Kidney (tissue), 22 donors: Measurements from ENCODE around the gene METTL15. TPM values are rescaled to one million over a fixed set of nuclear protein-coding genes. Genes with fewer than 3 reads are reported as not detected.

Experiments used
- DNase-seq, 5 donors: peaks; one replicate each; pipeline ENCODE4 v3.0.0-alpha.2; 2013 to 2020
- FAIRE-seq: peaks from 2 replicates; lab custom pipeline; 2012; peaks lifted over from hg19 to GRCh38; lab: Jason Lieb, UNC
- H3K27ac ChIP-seq, 2 donors: one replicate each; pipeline ENCODE4 v1.7.0; 2013; ENCODE audit warnings: low read depth in 2 of 2, low read length in 2 of 2, inconsistent platforms in 1 of 2
- H3K27me3 ChIP-seq: one replicate; pipeline ENCODE4 v1.7.1; 2013; ENCODE audit warnings: low read length, inconsistent platforms; ENCODE audit not compliant: control insufficient read depth, insufficient read depth
- H3K36me3 ChIP-seq, 3 donors: one replicate each; pipeline versions ENCODE4 v1.7.0 to v1.7.1; 2013; ENCODE audit warnings: low read length in 3 of 3, control low read depth in 1 of 3, inconsistent platforms in 1 of 3; ENCODE audit not compliant: insufficient read depth in 3 of 3, control insufficient read depth in 2 of 3
- H3K4me1 ChIP-seq, 3 donors: one replicate each; pipeline versions ENCODE4 v1.7.0 to v1.7.1; 2013; ENCODE audit warnings: low read length in 3 of 3, inconsistent platforms in 1 of 3, low read depth in 1 of 3; ENCODE audit not compliant: control insufficient read depth in 2 of 3, insufficient read depth in 2 of 3
- H3K4me3 ChIP-seq, 3 donors: one replicate each; pipeline versions ENCODE4 v1.7.0 to v1.8.1; 2013; ENCODE audit warnings: low read length in 3 of 3, control low read depth in 1 of 3, inconsistent platforms in 1 of 3
- H3K9ac ChIP-seq, 3 donors: one replicate each; pipeline versions ENCODE4 v1.7.0 to v1.7.1; 2013; ENCODE audit warnings: low read length in 3 of 3, control low read depth in 1 of 3, inconsistent platforms in 1 of 3
- H3K9me3 ChIP-seq, 3 donors: one replicate each; pipeline versions ENCODE4 v1.7.0 to v1.7.1; 2013; ENCODE audit warnings: low read length in 3 of 3, control low read depth in 1 of 3, inconsistent platforms in 1 of 3; ENCODE audit not compliant: control insufficient read depth in 2 of 3, insufficient read depth in 1 of 3
- intact Hi-C: fragments of 100-400 bp; cut with DNase I; formaldehyde crosslinking; loops from one replicate; pipeline ENCODE4 v1.11.1; 2022
- long read RNA-seq, 10 donors: library from polyadenylated mRNA in 1 of 10; unstranded in 1 of 10; transcript quantifications; one replicate each; pipeline ENCODE4 v2.0.0 and lab custom pipeline, GENCODE V29; 2021 to 2026
- polyA plus RNA-seq: library from polyadenylated mRNA; stranded (reverse); fragments of 350-450 nt; fragmentation: Illumina TruSeq; extraction: RNeasy Lipid Tissue Mini Kit (QIAGEN cat#74804); gene quantifications from one replicate; pipeline ENCODE4 v1.2.3, GENCODE V29; 2014; ENCODE audit warnings: low read depth, low replicate concordance; ENCODE audit not compliant: insufficient read depth
- total RNA-seq: library from RNA; stranded (reverse); fragmentation: NEBNext Ultra II Directional; extraction: Animal tissue kit (Norgen Biotek cat#: 25700); gene quantifications from one replicate; pipeline ENCODE4 v1.2.1, GENCODE V29; 2021
- TF ChIP-seq, protein P1 (sequence below): IDR thresholded peaks from 3 replicates; pipeline ENCODE4 v1.5.1; 2012; ENCODE audit warnings: mild to moderate bottlenecking, moderate library complexity, borderline replicate concordance; ENCODE audit not compliant: insufficient read depth; ENCODE audit errors: extremely low read depth
- donor health status: control.
- donor health status: control.
- donor health status: control.
- donor health status: control.
- donor health status: control.
- donor health status: DM: yes; HTN: yes; CAD: no.
- donor health status: Normal renal cell carcinoma (clear cell type).

Gene METTL15, protein sequence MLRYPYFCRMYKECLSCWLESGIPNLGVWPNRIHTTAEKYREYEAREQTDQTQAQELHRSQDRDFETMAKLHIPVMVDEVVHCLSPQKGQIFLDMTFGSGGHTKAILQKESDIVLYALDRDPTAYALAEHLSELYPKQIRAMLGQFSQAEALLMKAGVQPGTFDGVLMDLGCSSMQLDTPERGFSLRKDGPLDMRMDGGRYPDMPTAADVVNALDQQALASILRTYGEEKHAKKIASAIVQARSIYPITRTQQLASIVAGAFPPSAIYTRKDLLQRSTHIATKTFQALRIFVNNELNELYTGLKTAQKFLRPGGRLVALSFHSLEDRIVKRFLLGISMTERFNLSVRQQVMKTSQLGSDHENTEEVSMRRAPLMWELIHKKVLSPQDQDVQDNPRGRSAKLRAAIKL
- total RNA-seq (14.7 TPM), polyA plus RNA-seq (6.4 TPM)
- long read RNA-seq, donor 1: 0 reads
- long read RNA-seq, donor 2, full-length matches to known transcripts: 1 of 1 reads
- long read RNA-seq, donor 2, partial matches to known transcripts: 0 of 1 reads
- long read RNA-seq, donor 2, other reads (novel, unspliced or antisense): 0 of 1 reads
- long read RNA-seq, donor 3: 0 reads
- long read RNA-seq, donor 4, full-length matches to known transcripts: 1 of 1 reads
- long read RNA-seq, donor 4, partial matches to known transcripts: 0 of 1 reads
- long read RNA-seq, donor 4, other reads (novel, unspliced or antisense): 0 of 1 reads
- long read RNA-seq, donor 5: 0 reads
- long read RNA-seq, donor 6, full-length matches to known transcripts: 1 of 1 reads
- long read RNA-seq, donor 6, partial matches to known transcripts: 0 of 1 reads
- long read RNA-seq, donor 6, other reads (novel, unspliced or antisense): 0 of 1 reads
- long read RNA-seq, donor 7, full-length matches to known transcripts: 4 of 18 reads
- long read RNA-seq, donor 7, partial matches to known transcripts: 6 of 18 reads
- long read RNA-seq, donor 7, other reads (novel, unspliced or antisense): 8 of 18 reads
- long read RNA-seq, donor 8, full-length matches to known transcripts: 2 of 2 reads
- long read RNA-seq, donor 8, partial matches to known transcripts: 0 of 2 reads
- long read RNA-seq, donor 8, other reads (novel, unspliced or antisense): 0 of 2 reads
- long read RNA-seq, donor 9: 0 reads
- long read RNA-seq, donor 10: 0 reads

DNA sequence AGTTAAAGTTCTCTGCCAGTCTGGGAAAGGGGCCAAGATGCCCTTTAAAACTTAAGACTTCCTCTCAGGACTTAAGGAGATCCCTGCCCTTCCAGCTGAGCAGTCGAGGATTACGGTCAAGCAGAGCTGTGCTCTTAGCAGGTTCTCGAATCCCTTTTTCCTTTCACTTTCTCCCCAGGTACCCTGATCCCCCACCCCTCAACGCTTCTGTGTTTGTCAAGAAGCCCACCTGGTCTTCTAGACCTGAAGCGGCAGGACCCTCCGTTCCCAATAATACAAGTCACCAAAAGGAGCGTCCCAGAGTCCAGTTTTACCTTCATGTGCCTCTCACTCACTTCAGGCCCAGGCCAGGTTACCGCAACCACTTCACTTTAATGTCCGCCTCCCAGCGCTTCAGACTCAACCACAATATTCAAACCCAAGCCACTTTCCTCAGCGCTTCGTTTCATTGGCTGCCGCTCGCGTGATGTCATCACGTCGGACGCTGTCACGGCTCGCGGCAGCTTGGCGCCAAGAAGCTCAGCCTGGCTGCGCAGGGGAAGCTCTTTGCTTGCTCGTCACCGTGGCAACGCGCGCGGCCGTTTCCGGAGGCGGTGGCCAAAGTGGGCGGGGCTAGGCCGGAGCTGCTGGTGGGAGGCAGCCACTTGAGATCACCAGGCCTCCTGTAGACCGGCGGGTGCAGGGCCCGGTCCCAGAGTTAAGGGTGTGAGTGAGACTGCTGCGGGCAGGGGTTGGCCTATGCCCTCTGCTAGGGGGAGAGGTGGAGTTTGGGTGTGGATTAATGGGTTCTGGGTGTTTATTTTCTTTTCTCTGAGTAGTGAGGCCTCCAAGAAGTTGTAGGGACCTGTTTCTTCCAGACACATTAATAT is at the start of gene METTL15, which contains the start of gene KIF18A:
METTL15 (plus strand) TSS at position 639 of the 869 bp plus-strand sequence. CDS start 4,947 bp downstream, outside the sequence.
KIF18A (minus strand) TSS at position 407 of the 869 bp plus-strand sequence. CDS start 10,209 bp downstream, outside the sequence.
- Histone ChIP-seq H3K27ac (peak within 1 kb of the TSS; percentile 82 to 88), H3K4me3 (peak within 1 kb of the TSS; percentile 91 to 96 (median 95)), H3K27me3 (no peaks in the 10 kb centered on the region), H3K9me3 (no peaks in the 10 kb centered on the region), H3K9ac (peak within 1 kb of the TSS; percentile 86 to 97 (median 89)), H3K4me1 (peaks cover 0 to 14% (median 5%) of the 10 kb centered on the region in 3 donors), H3K36me3 (no peaks in the 10 kb centered on the region)
- intact Hi-C loops: no loop called here
- TF ChIP-seq, protein P1, sequence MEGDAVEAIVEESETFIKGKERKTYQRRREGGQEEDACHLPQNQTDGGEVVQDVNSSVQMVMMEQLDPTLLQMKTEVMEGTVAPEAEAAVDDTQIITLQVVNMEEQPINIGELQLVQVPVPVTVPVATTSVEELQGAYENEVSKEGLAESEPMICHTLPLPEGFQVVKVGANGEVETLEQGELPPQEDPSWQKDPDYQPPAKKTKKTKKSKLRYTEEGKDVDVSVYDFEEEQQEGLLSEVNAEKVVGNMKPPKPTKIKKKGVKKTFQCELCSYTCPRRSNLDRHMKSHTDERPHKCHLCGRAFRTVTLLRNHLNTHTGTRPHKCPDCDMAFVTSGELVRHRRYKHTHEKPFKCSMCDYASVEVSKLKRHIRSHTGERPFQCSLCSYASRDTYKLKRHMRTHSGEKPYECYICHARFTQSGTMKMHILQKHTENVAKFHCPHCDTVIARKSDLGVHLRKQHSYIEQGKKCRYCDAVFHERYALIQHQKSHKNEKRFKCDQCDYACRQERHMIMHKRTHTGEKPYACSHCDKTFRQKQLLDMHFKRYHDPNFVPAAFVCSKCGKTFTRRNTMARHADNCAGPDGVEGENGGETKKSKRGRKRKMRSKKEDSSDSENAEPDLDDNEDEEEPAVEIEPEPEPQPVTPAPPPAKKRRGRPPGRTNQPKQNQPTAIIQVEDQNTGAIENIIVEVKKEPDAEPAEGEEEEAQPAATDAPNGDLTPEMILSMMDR: no peak
- FAIRE-seq (peak; percentile 98), DNase-seq (peak; percentile 100)

- TF ChIP-seq, protein P1: no peak
- H3K36me3 ChIP-seq: no peaks in the 10 kb centered on the region
- H3K4me1 ChIP-seq: no peaks in the 10 kb centered on the region
- intact Hi-C loops: no loop called here
- H3K27ac ChIP-seq: no peak overlapping the region
- no peaks in the 10 kb centered on the region for H3K27me3 ChIP-seq
- FAIRE-seq (peak; percentile 92), DNase-seq (no peak)
- H3K9ac ChIP-seq: no peak overlapping the region
- H3K9me3 ChIP-seq: no peaks in the 10 kb centered on the region
- H3K4me3 ChIP-seq: no peak overlapping the region
These were observed 36.9 kb upstream of the METTL15 start for GRCh38 chr11:28071305-28071704.

DNA sequence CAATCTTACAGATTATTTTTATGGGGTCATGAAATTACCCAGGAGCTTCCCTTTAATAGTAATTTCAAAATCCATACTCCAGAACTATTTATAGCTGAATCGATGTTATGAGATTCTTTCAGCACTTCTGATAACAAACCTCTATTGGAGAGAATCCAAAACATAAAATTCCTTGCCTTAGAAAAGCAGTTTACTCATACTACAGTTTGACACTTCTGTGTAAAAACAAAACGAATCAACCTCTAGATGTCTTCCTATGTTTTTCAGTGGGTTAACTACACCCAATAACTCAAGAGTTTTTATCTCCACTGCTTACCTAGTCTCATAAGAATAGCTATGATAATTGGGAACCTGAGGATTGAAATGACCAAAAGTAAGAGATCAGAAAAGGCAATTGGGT is 35.9 kb upstream of the METTL15 start:
- no peak overlapping the region for H3K4me3 ChIP-seq
- TF ChIP-seq, protein P1: no peak
- no peak overlapping the region for H3K27ac ChIP-seq
- H3K9me3 ChIP-seq: no peaks in the 10 kb centered on the region
- H3K36me3 ChIP-seq: no peaks in the 10 kb centered on the region
- FAIRE-seq (no peak), DNase-seq (no peak)
- intact Hi-C loops: no loop called here
- no peaks in the 10 kb centered on the region for H3K4me1 ChIP-seq
- H3K27me3 ChIP-seq: no peaks in the 10 kb centered on the region
- H3K9ac ChIP-seq: no peak overlapping the region
